Uterus (tissue), 2 donors: ENCODE measurements around the gene DPP8.

Experiments
- CTCF ChIP-seq, 4 experiments: fragments of 200-600 bp in 2 of 4; fragments of 450-650 bp in 2 of 4; sonication (generic) in 2 of 4; IDR thresholded peaks; one replicate each; pipeline ENCODE4 v1.5.1; 2016 to 2019; ENCODE audit warnings: antibody characterized with exemption in 4 of 4, mild to moderate bottlenecking in 2 of 4, moderate library complexity in 1 of 4
- POLR2A ChIP-seq, 2 donors: fragments of 450-650 bp; IDR thresholded peaks; one replicate each; pipeline ENCODE4 v1.6.1; 2016; ENCODE audit warnings: antibody characterized with exemption in 2 of 2, mild to moderate bottlenecking in 1 of 2, moderate library complexity in 1 of 2

- TF ChIP-seq POLR2A (IDR thresholded peaks at IDR 0.05) (no peak), CTCF (IDR thresholded peaks at IDR 0.05) (no peak)
These were observed 117.5 kb downstream of the DPP8 start for GRCh38 chr15:65399997-65400396.
